Glutamatergic neuron (in vitro differentiated cells): ENCODE data around the gene IL1F10. TPM values are rescaled to one million over a fixed set of nuclear protein-coding genes. Genes with fewer than 3 reads are reported as not detected.

Experiments
- DNase-seq: peaks from one replicate; pipeline ENCODE4 v3.0.0; 2022
- H3K27ac Mint-ChIP-seq: one replicate; pipeline ENCODE4 v1.8.0; 2020; ENCODE audit warnings: mild to moderate bottlenecking, mixed read lengths, inconsistent platforms; ENCODE audit not compliant: unreplicated experiment
- H3K27me3 Mint-ChIP-seq: one replicate; pipeline ENCODE4 v1.8.0; 2020; ENCODE audit warnings: mild to moderate bottlenecking, moderate library complexity, mixed read lengths, inconsistent platforms; ENCODE audit not compliant: unreplicated experiment
- H3K36me3 Mint-ChIP-seq: one replicate; pipeline ENCODE4 v1.8.0; 2020; ENCODE audit warnings: mild to moderate bottlenecking, mixed read lengths, inconsistent platforms; ENCODE audit not compliant: unreplicated experiment
- H3K4me1 Mint-ChIP-seq: one replicate; pipeline ENCODE4 v1.8.0; 2020; ENCODE audit warnings: mild to moderate bottlenecking, low read depth, mixed read lengths, inconsistent platforms; ENCODE audit not compliant: unreplicated experiment
- H3K4me3 Mint-ChIP-seq: one replicate; pipeline ENCODE4 v1.8.0; 2020; ENCODE audit warnings: mild to moderate bottlenecking, mixed read lengths, inconsistent platforms; ENCODE audit not compliant: unreplicated experiment
- H3K9me3 Mint-ChIP-seq: one replicate; pipeline ENCODE4 v1.8.0; 2020; ENCODE audit warnings: mild to moderate bottlenecking, moderate library complexity, mixed read lengths, inconsistent platforms; ENCODE audit not compliant: unreplicated experiment
- total RNA-seq: library from RNA; stranded (reverse); fragmentation: NEBNext Ultra II Directional; extraction: Animal tissue kit (Norgen Biotek cat#: 25700); gene quantifications from one replicate; pipeline ENCODE4 v1.2.1, GENCODE V29; 2021; ENCODE audit not compliant: unreplicated experiment
- TF ChIP-seq, protein P1 (sequence below): fragments of 200-600 bp; sonication (generic); IDR thresholded peaks from one replicate; pipeline ENCODE4 v1.5.0; 2021; ENCODE audit not compliant: partially characterized antibody, unreplicated experiment

IL1F10 gene
- total RNA-seq, 1 donor from 2014 or later: not detected

DNA sequence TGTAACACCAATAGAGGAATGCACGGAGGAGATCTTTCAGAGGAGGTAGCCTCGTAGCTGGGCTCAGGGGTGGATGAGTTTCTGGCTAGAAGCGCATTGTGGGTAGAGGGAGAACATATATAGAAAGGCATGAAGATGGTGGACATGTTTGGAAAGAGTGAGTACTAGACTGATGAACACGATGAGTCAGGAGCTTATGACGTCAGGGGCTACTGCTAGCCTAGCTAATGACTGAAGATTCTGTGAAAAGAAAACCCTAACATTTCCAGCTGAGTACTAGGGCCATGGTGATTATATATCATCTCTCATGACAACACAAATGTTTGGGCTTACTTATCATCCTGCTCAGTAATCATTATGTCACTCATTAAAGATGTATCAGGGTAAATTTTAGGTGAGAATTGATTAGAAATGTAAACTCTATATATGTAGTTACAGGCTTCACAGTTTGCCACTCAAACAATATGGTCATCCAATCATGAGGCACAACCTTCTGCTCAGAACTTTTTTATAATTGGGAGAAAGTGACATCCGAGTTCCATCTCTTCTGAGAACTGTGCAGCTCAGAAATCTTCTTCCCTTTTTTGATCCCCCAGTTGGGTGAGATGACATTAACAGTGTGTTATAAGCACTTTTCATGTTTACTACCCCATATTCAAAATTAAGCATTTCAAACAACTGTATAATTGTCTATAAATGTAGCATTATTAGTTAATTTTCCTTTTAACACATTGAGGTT lies 37.4 kb downstream of the IL1F10 start:
- Mint-ChIP-seq H3K27ac (no peak overlapping the region), H3K4me3 (no peak overlapping the region), H3K9me3 (peaks cover 5% of the 10 kb centered on the region), H3K36me3 (no peaks in the 10 kb centered on the region), H3K4me1 (no peaks in the 10 kb centered on the region), H3K27me3 (no peaks in the 10 kb centered on the region)
- DNase-seq: no peak
- TF ChIP-seq, protein P1, sequence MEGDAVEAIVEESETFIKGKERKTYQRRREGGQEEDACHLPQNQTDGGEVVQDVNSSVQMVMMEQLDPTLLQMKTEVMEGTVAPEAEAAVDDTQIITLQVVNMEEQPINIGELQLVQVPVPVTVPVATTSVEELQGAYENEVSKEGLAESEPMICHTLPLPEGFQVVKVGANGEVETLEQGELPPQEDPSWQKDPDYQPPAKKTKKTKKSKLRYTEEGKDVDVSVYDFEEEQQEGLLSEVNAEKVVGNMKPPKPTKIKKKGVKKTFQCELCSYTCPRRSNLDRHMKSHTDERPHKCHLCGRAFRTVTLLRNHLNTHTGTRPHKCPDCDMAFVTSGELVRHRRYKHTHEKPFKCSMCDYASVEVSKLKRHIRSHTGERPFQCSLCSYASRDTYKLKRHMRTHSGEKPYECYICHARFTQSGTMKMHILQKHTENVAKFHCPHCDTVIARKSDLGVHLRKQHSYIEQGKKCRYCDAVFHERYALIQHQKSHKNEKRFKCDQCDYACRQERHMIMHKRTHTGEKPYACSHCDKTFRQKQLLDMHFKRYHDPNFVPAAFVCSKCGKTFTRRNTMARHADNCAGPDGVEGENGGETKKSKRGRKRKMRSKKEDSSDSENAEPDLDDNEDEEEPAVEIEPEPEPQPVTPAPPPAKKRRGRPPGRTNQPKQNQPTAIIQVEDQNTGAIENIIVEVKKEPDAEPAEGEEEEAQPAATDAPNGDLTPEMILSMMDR: no peak

DNA sequence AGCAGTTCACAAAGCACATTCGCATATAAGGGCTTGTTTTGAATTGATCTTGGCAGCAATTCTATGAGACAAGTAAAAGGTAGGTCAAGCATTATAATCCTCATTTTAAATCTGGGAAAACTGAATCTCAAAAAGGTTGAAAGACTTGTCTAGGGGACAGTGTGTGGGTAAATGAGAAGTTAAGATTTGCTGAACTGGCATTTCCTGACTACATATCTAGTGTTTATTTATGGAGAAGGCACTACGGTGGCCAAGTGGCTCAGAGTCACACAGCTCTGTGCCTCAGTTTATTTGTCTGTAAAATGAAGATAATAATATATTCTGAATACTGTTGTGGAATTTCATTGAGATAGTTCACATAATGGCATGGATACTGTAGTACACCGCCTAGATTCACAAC lies 43.4 kb downstream of the IL1F10 start:
- Mint-ChIP-seq H3K9me3 (no peaks in the 10 kb centered on the region), H3K27ac (no peak overlapping the region), H3K4me3 (no peak overlapping the region), H3K4me1 (no peaks in the 10 kb centered on the region), H3K27me3 (no peaks in the 10 kb centered on the region), H3K36me3 (no peaks in the 10 kb centered on the region)
- TF ChIP-seq, protein P1: no peak
- no peak for DNase-seq

DNA sequence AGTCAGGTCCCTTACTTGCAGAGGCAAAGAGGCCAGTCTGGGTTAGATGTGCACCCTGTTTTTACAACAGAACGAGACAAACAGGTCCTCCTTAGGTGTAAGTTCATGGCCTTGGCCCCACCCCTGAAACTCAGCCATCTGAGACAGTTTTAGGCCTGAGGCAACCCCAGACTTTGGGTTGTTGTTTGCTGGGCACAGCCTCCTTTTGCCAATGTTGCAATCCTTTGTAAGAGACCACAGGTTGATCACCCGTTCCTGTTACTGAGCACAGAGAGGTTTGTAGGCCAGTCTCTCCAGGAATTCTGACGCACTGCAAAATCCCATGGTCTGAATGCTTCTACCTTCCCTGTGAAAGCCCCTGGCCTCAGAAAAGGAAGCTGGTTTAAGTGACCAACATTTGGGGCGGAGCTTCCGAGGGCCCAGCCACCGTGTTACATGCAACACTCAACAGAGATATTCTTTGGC lies 44.1 kb downstream of the IL1F10 start:
- Mint-ChIP-seq H3K4me3 (no peak overlapping the region), H3K36me3 (no peaks in the 10 kb centered on the region), H3K4me1 (no peaks in the 10 kb centered on the region), H3K27me3 (no peaks in the 10 kb centered on the region), H3K9me3 (no peaks in the 10 kb centered on the region), H3K27ac (no peak overlapping the region)
- no peak for DNase-seq
- TF ChIP-seq, protein P1: no peak

DNA sequence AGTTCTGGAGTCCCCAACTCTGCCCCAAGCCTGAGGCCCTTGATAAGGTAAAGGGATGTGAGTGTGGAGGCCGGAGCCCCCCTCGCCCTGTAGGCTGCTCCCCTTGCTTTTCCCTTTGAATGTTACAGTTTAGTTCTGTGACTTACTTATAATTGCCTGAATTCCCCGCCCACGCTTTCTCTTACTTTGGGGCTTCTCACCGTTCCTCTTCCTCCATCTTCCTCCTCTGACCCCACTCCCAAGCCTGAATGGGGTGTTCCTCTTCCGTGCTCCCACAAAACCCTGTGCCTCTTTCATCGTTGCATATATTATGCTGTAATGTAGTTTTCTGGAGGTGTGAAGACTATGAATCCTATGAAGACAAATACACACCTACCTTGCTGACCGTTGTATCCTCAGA lies 44.7 kb downstream of the IL1F10 start:
- H3K36me3 Mint-ChIP-seq: no peaks in the 10 kb centered on the region
- H3K4me3 Mint-ChIP-seq: no peak overlapping the region
- no peaks in the 10 kb centered on the region for H3K4me1 Mint-ChIP-seq
- no peak for DNase-seq
- H3K27me3 Mint-ChIP-seq: no peaks in the 10 kb centered on the region
- TF ChIP-seq, protein P1: no peak
- no peaks in the 10 kb centered on the region for H3K9me3 Mint-ChIP-seq
- H3K27ac Mint-ChIP-seq: no peak overlapping the region

DNA sequence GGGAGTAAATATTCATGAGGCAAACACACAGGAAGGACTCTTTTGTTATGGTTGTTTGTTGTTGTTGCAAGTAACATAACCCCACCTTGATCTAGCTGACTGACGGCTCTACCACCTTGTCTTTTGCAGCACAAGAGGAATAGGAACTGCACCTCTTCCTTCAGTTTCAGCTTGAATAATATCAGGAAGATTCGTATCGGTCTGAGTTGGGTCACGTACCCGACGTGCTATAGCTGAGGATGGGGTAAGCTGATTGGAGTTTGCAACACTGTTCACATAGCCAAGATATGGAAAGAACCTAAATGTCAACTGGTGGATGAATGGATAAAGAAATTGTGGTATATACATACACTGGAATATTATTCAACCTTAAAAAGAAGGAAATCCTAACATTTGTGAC lies 45.1 kb downstream of the IL1F10 start:
- no peak for DNase-seq
- TF ChIP-seq, protein P1: no peak
- Mint-ChIP-seq H3K36me3 (no peaks in the 10 kb centered on the region), H3K27me3 (no peaks in the 10 kb centered on the region), H3K9me3 (no peaks in the 10 kb centered on the region), H3K4me3 (no peak overlapping the region), H3K27ac (no peak overlapping the region), H3K4me1 (no peaks in the 10 kb centered on the region)
